ENCODE data around the gene CDKN2A. TPM values are rescaled to one million over a fixed set of nuclear protein-coding genes. Genes with fewer than 3 reads are reported as not detected.

CDKN2A gene
- total RNA-seq, 1 donor = 20.7 TPM

- TF ChIP-seq CTCF (IDR thresholded peaks at IDR 0.05; ENCODE audit: insufficient read depth, low read depth, low read length) = no peak
- no peak for DNase-seq (ENCODE audit: low read depth)
- no peak overlapping the region for H3K4me3 ChIP-seq (ENCODE audit: low read depth, low read length)
Observed at GRCh38 chr9:21997480-21997879, 3.3 kb upstream of the CDKN2A start.

GRCh38 chr9:21996858-21997257 is 2.7 kb upstream of the CDKN2A start:
- TF ChIP-seq CTCF (IDR thresholded peaks at IDR 0.05; ENCODE audit: insufficient read depth, low read depth, low read length) = no peak
- H3K4me3 ChIP-seq (ENCODE audit: low read depth, low read length) = no peak overlapping the region
- DNase-seq (ENCODE audit: low read depth) = no peak

GRCh38 chr9:21996438-21996837 is 2.2 kb upstream of the CDKN2A start:
- TF ChIP-seq CTCF (IDR thresholded peaks at IDR 0.05; ENCODE audit: insufficient read depth, low read depth, low read length) = no peak
- no peak overlapping the region for H3K4me3 ChIP-seq (ENCODE audit: low read depth, low read length)
- DNase-seq (ENCODE audit: low read depth) = no peak

DNA sequence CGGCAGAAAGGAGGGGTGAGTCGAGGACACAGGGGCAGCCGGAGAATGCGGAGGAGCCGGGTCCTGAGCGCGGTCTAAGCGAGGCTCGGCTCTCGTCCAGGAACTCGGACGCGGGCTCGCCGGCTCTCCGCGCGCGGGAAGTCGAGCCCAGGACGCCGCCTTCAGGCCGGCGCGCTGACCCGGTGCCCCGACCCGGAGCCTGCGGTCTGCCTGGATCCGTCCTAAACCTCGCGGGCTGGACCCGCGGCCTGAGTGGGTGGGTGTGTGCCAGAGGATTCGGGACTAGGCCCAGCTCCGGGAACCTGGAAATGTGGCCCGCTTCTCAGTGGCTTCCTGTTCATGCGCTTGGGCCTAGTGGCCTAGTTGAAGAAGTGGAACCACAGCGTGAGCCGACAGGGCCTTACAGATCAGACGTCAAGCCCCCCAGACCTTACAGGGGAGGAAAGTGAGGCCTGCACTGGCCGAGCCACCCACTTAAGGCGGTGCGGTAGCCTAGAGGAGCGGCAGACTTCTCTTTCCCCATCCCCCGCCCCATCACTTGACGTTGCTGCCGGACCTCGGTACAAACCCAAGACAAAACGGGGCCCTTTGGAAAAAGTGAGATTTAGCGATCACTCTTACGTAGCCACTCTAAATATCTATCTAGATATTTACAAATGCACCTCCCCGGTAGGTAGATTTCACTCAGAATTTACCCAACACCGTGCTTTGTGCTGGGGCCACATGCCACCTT is 1.6 kb upstream of the CDKN2A start:
- peak overlapping the region; percentile 92 for H3K4me3 ChIP-seq (ENCODE audit: low read depth, low read length)
- TF ChIP-seq CTCF (IDR thresholded peaks at IDR 0.05; ENCODE audit: insufficient read depth, low read depth, low read length) = peak; percentile 43
- DNase-seq (ENCODE audit: low read depth) = peak; percentile 78

DNA sequence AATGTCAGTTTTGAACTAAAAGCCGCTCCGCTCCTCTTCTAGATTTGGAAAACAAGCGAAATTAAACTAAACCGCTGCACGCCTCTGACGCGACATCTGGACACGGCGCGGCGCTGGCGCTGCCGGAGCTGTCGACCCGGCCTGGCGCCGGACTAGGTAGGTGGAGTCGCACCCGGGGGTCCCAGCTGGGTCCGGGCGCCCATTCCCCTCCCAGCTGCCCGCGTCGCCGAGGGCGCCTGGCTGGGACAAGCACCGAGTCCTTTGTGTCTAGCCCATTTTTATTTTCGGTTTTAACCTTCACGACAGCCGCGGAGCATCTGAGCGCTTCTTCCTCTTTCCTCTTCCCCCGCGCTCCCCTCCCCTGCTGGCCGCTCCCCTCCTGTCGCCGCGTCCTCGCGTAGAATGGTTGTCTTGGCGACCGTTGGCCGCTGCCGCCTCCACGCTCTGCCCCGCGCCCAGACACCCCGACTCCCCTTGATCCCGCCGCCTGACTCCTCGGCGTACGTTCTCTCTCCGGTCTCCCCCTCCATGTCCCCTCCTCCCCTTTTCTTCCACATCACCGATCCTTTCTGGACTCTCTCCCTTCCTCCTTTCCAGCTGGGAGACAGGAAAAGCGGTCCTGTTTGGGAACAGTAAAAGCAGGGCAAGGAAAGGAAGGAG is 944 bp upstream of the CDKN2A start:
- H3K4me3 ChIP-seq (ENCODE audit: low read depth, low read length) = peak overlapping the region; percentile 92
- DNase-seq (ENCODE audit: low read depth) = peak; percentile 83
- TF ChIP-seq CTCF (IDR thresholded peaks at IDR 0.05; ENCODE audit: insufficient read depth, low read depth, low read length) = no peak

DNA sequence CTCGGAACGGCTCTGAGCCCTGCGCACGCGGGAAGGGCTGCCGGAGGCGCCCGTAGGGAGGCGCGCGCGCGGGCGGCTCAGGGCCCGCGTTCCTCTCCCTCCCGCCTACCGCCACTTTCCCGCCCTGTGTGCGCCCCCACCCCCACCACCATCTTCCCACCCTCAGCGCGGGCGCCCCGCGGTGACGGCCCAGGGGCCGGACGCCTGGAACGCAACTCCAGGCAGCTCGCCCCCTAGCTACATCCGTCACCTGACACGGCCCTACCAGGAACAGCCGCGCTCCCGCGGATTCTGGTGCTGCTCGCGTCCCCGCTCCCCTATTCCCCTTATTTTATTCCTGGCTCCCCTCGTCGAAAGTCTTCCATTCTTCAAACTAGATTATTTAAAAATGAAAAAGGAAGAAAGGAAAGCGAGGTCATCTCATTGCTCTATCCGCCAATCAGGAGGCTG is 389 bp upstream of the CDKN2A start, which contains the start of gene CDKN2B-AS1:
CDKN2B-AS1 (plus strand) TSS at position 236 of the 450 bp plus-strand sequence.
- TF ChIP-seq CTCF (IDR thresholded peaks at IDR 0.05; ENCODE audit: insufficient read depth, low read depth, low read length) = no peak
- DNase-seq (ENCODE audit: low read depth) = peak; percentile 84

More for the DNA sequence above, 389 bp upstream of the CDKN2A start, which contains the start of gene CDKN2B-AS1:
- peak within 1 kb of the TSS; percentile 92 for H3K4me3 ChIP-seq (ENCODE audit: low read depth, low read length)

All from fibroblast of villous mesenchyme (primary cell).